ENCODE data around the gene NKAIN2.
"Not testable (repeated sequence)": the region's sequence is repeated elsewhere in the genome, so short reads cannot be mapped to it uniquely, and the experiment has no call there.

NKAIN2 gene

GRCh38 chr6:124676033-124676432 is 872.4 kb downstream of the NKAIN2 start:
- DNase-seq (ENCODE audit: low read depth, low spot score): no peak

DNA sequence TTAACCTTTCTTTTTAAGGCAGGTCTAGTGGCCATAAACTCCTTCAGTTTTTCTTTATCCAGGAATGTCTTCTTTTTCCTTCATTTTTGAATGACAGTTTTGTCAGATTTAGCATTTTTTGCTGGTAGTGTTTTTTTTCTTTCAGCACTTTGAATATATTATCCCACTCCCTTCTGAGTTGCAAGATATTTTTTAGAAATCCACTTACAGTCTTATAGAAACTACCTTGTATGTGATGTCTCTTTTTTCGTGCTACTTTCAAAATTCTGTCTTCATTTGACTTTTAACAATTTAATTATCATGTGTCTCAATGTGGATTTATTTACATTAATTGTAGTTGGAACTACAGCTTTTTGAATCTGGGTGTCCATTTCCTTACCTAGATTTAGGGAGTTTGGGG is 874.2 kb downstream of the NKAIN2 start:
- no peak for DNase-seq (ENCODE audit: low read depth, low spot score)

DNA sequence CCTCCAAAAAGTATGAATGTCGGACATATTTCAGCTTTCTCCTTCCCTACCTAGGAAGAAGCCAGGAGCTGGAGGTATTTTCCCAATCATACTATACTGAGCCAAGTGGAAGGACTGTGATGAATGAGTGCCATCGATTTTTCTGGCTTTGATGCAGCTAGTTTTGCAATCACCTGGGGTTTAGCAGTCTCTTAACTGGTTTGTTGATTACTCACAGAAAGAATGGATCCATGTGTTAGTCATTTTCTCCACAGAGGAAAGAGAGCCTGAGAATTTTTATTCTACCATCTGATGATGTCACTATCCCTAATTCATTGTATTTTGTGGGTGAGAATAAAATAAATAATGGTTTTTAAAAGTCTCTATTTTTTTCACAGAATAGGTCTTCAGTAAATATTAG is 875.7 kb downstream of the NKAIN2 start:
- no peak for DNase-seq (ENCODE audit: low read depth, low spot score)

DNA sequence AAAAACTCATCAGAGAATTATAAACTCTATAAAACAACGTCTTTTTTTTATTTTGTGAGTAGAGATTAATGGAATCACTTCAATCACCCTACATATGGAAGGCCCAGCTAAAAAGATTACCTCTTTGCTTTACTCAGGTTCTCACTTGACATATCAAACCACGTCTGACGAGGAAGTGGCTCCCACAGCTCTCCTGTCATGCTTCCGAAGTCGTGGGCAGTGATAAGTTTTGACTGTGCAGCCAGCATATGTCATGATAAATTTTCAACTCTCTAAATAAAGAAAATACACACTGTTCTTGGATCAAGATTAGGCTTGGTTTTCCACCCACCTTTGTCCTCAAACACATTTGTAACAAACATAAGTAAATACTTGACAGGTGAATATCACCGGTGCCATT is 879.1 kb downstream of the NKAIN2 start:
- DNase-seq (ENCODE audit: low read depth, low spot score): no peak

GRCh38 chr6:124683507-124683906 is 879.8 kb downstream of the NKAIN2 start:
- DNase-seq (ENCODE audit: low read depth, low spot score): no peak

- DNase-seq (ENCODE audit: low read depth, low spot score): no peak
Measured at GRCh38 chr6:124684621-124685020, 881.0 kb downstream of the NKAIN2 start.

DNA sequence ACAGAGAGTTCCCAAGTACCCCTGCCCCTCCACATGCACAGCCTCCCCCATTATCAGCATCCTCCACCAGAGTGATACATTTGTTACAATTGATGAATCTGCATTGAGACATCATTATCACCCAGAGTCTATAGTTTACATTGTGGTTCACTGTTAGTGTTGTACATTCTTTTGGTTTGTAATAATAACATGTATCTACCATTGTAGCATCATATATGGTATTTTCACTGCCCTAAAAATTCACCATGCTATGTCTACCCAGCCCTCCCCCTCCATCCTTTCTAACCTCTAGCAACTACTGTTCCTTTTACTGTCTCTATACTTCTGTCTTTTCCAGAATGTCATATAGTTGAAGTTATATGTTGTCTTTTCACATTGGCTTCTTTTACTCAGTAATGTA is 884.7 kb downstream of the NKAIN2 start:
- no peak for DNase-seq (ENCODE audit: low read depth, low spot score)

DNA sequence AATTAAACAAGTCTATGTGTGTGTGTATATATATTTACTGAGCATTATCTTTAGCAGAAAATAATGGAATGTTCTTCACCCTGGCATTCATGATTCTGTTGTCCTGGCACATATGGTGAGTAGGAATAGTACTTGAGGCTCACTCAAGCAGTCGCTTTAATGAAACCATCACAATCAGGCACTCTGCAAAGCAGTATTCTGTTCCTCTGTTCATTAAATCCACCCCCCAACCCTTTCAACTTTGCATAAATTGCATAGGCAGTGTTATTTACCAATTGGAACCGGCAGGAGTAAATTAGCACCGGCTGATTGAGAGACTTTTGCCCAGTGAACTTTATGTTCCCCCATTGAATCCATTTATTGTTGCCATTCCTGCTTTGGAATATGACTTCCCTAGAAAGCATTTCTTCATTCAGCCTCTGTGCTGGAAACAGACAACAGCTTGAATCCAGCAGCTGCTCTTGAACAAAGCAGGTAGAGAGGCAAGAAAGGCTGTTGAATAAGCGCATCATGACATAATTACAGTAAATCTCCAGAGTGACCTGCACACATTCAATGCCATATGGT is 890.6 kb downstream of the NKAIN2 start:
- DNase-seq (ENCODE audit: low read depth, low spot score): no peak

DNA sequence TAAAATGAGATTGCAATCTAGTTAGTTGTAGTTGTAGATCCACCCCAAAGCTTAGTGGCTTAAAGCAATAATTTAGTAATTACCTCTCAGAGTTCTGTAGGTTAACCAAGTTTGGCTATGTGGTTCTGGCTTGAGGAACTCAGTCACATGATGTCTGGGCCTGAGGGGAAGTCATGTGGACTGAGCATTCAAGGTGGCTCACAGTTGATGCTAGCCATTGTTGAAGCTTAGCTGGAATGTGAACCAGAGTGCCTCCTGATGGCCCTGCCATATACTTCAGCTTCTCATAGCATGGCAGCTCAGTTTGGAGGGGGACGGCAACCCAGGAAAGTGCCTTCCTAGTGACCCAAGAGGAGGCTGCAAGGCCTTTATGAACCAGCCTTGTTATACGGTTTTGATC is 895.4 kb downstream of the NKAIN2 start:
- DNase-seq (ENCODE audit: low read depth, low spot score): no peak

GRCh38 chr6:124703541-124703940 is 899.9 kb downstream of the NKAIN2 start:
- DNase-seq (ENCODE audit: low read depth, low spot score): no peak

DNA sequence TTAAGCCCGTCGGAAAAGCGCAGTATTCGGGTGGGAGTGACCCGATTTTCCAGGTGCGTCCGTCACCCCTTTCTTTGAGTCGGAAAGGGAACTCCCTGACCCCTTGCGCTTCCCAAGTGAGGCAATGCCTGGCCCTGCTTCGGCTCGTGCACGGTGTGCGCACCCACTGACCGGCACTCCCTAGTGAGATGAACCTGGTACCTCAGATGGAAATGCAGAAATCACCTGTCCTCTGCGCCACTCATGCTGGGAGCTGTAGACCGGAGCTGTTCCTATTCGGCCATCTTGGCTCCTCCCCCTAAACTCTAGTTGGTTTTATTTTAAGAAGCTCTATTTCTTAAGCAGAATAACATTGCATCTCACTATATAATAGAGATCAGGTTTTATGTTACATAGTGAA is 908.9 kb downstream of the NKAIN2 start:
- DNase-seq (ENCODE audit: low read depth, low spot score): not testable (repeated sequence)

DNA sequence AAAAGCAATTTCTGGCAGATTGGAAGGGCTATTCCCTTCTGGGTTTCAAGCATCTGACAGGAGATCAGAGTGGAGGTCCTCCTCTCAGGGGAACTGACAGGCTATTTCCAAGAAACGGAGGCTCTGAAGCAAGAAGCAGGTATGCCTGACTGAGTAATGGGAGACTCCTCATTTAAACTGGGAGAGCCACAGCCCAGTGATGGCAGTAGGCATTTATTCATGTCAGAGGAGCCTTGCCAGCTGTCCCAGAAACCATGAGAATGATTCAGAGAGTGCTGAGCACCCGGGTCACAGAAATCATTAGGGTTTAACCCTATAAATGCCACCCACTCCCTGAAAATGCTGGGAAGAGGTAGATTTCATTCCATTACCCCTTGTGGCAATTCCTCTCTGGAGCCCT is 911.1 kb downstream of the NKAIN2 start:
- no peak for DNase-seq (ENCODE audit: low read depth, low spot score)

- no peak for DNase-seq (ENCODE audit: low read depth, low spot score)
Measured at GRCh38 chr6:124719913-124720312, 916.2 kb downstream of the NKAIN2 start.

- DNase-seq (ENCODE audit: low read depth, low spot score): no peak
Measured at GRCh38 chr6:124721331-124721730, 917.7 kb downstream of the NKAIN2 start.

GRCh38 chr6:124722141-124722878 is 918.6 kb downstream of the NKAIN2 start:
- no peak for DNase-seq (ENCODE audit: low read depth, low spot score)

DNA sequence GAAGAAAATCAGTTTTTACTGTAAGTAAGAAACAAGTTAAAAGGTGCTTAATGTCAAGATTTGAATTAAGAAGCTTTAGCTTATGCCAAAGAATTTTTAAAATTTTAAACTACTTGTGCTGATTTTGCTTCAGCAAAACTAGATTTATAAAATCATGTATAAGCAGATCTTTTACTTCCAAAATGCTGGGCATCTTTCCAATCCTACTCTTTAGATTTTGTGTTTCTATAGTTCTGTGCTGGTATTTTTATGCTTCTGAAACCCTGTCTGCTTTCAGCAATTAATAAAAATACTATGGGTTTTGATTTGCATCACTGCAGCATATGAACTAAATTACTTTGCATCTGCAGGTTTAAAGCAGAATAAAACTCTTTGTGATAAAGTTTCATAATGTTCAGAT is 920.0 kb downstream of the NKAIN2 start:
- DNase-seq (ENCODE audit: low read depth, low spot score): no peak

GRCh38 chr6:124737804-124738203 is 934.1 kb downstream of the NKAIN2 start:
- not testable (repeated sequence) for DNase-seq (ENCODE audit: low read depth, low spot score)

DNA sequence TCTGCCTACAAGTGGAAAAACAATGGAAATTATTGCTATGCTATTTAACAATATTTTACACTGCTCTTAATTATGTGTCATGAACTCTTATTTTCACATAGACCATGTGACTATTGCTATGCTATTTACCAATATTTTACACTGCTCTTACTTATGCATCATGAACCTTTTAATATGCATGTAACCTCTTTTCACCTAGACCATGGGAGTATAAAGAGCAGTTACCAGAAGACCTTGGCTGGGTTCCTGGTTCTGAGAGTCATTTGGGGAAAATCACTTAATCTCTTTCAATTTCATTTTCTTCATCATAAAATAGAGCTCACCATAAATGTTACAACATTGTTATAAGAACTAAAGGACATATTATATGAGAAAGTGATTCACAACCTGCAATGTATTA is 934.8 kb downstream of the NKAIN2 start:
- no peak for DNase-seq (ENCODE audit: low read depth, low spot score)

- DNase-seq (ENCODE audit: low read depth, low spot score): no peak
Measured at GRCh38 chr6:124741341-124741740, 937.7 kb downstream of the NKAIN2 start.

GRCh38 chr6:124742971-124743370 is 939.3 kb downstream of the NKAIN2 start:
- DNase-seq (ENCODE audit: low read depth, low spot score): no peak

DNA sequence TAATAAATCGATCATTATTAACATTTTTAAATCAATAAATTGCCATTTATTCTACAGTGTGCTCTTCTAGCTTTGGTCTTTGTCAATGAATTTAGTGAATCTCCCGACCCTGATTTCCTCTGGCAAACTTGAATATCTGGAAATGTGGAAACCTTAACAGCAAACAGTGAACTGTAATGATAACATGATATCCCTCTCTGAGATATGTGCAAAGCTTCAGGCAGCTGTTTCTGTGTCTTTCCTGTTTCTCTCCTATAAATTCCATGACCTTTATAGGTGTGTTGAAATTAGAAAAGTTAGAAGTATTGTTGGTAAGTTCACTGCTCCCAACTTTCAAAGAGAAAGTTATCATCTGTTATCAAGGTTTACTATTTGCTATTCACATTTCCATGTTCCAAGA is 939.8 kb downstream of the NKAIN2 start:
- DNase-seq (ENCODE audit: low read depth, low spot score): no peak

GRCh38 chr6:124747349-124747748 is 943.7 kb downstream of the NKAIN2 start:
- no peak for DNase-seq (ENCODE audit: low read depth, low spot score)

DNA sequence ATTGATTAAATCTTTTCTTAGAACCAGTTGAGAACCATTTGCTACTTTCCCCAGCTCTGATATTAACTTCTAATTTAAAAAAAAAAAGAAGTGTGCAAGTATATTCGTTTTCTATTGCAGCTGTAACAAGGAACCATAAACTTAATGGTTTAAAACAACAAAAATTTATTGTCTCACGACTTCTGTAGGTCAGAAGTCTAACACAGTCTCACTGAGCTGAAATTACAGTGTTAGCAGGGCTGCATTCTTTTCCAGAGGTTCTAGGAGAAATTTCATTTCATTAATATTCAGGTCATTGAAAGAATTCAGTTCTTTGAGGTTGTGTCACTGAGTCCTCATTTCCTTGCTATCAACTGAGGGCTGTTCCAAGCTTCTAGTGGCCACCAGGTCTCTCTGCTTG is 945.1 kb downstream of the NKAIN2 start:
- no peak for DNase-seq (ENCODE audit: low read depth, low spot score)

- DNase-seq (ENCODE audit: low read depth, low spot score): no peak
Measured at GRCh38 chr6:124753001-124753400, 949.3 kb downstream of the NKAIN2 start.
